HG03520 (cell line): Measurements from ENCODE around the gene APBB2.
"Not testable (repeated sequence)": the region's sequence is repeated elsewhere in the genome, so short reads cannot be mapped to it uniquely, and the experiment has no call there.

ENCODE experiments used
- ATAC-seq: cut with Tn5 transposase; IDR thresholded peaks from one replicate; pipeline ENCODE4 v1.9.1; 2021; ENCODE audit warnings: mild to moderate bottlenecking, moderate library complexity; ENCODE audit not compliant: unreplicated experiment

The APBB2 gene

GRCh38 chr4:41160012-41160789 lies 54.1 kb downstream of the APBB2 start:
- no peak for ATAC-seq

- no peak for ATAC-seq
Observed at GRCh38 chr4:41158756-41159155, 55.6 kb downstream of the APBB2 start.

GRCh38 chr4:41158274-41158673 lies 56.1 kb downstream of the APBB2 start:
- no peak for ATAC-seq

GRCh38 chr4:41157009-41157408 lies 57.3 kb downstream of the APBB2 start:
- ATAC-seq, result no peak

GRCh38 chr4:41156574-41156973 lies 57.8 kb downstream of the APBB2 start:
- no peak for ATAC-seq

GRCh38 chr4:41155194-41155830 lies 59.0 kb downstream of the APBB2 start:
- ATAC-seq, result no peak

GRCh38 chr4:41154814-41155177 lies 59.5 kb downstream of the APBB2 start:
- no peak for ATAC-seq

- no peak for ATAC-seq
Observed at GRCh38 chr4:41154010-41154813, 60.1 kb downstream of the APBB2 start.

GRCh38 chr4:41150401-41150800 lies 63.9 kb downstream of the APBB2 start:
- no peak for ATAC-seq

GRCh38 chr4:41149568-41149967 lies 64.8 kb downstream of the APBB2 start:
- not testable (repeated sequence) for ATAC-seq

- no peak for ATAC-seq
Observed at GRCh38 chr4:41148931-41149330, 65.4 kb downstream of the APBB2 start.

- ATAC-seq, result no peak
Observed at GRCh38 chr4:41148292-41148691, 66.0 kb downstream of the APBB2 start.

GRCh38 chr4:41147570-41147969 lies 66.8 kb downstream of the APBB2 start:
- ATAC-seq, result not testable (repeated sequence)

GRCh38 chr4:41146716-41147506 lies 67.4 kb downstream of the APBB2 start:
- no peak for ATAC-seq

- no peak for ATAC-seq
Observed at GRCh38 chr4:41146196-41146595, 68.1 kb downstream of the APBB2 start.

- no peak for ATAC-seq
Observed at GRCh38 chr4:41145571-41146078, 68.7 kb downstream of the APBB2 start.

- no peak for ATAC-seq
Observed at GRCh38 chr4:41144812-41145211, 69.5 kb downstream of the APBB2 start.

GRCh38 chr4:41144040-41144379 lies 70.3 kb downstream of the APBB2 start:
- no peak for ATAC-seq

GRCh38 chr4:41143311-41144039 lies 70.9 kb downstream of the APBB2 start:
- no peak for ATAC-seq
